NCI-H1092 (cell line): ENCODE results near the gene GOLIM4.

Experiments
- DNase-seq: peaks from one replicate; lab custom pipeline; 2025; lab: John Stamatoyannopoulos, UW

GOLIM4 gene

GRCh38 chr3:168100777-168101492, 5.2 kb upstream of the GOLIM4 start:
- no peak for DNase-seq

- DNase-seq = no peak
These were observed 1.7 kb upstream of the GOLIM4 start for GRCh38 chr3:168097381-168097780.

GRCh38 chr3:168096210-168096652, 507 bp upstream of the GOLIM4 start:
- DNase-seq = peak; percentile 76

GRCh38 chr3:168094877-168095610, 680 bp downstream of the GOLIM4 start:
- no peak for DNase-seq

GRCh38 chr3:168094580-168094876, 1.2 kb downstream of the GOLIM4 start:
- no peak for DNase-seq

- no peak for DNase-seq
These were observed 1.9 kb downstream of the GOLIM4 start for GRCh38 chr3:168093790-168094189.

GRCh38 chr3:168093229-168093628, 2.5 kb downstream of the GOLIM4 start:
- DNase-seq = no peak

- DNase-seq = no peak
These were observed 3.8 kb downstream of the GOLIM4 start for GRCh38 chr3:168091941-168092340.

- DNase-seq = no peak
These were observed 4.3 kb downstream of the GOLIM4 start for GRCh38 chr3:168091302-168091858.

- no peak for DNase-seq
These were observed 5.2 kb downstream of the GOLIM4 start for GRCh38 chr3:168090306-168091085.

- no peak for DNase-seq
These were observed 6.4 kb downstream of the GOLIM4 start for GRCh38 chr3:168089179-168089771.

- DNase-seq = no peak
These were observed 7.5 kb downstream of the GOLIM4 start for GRCh38 chr3:168088106-168088720.

GRCh38 chr3:168087539-168087938, 8.2 kb downstream of the GOLIM4 start:
- DNase-seq = no peak

- no peak for DNase-seq
These were observed 9.0 kb downstream of the GOLIM4 start for GRCh38 chr3:168086541-168087260.

GRCh38 chr3:168085491-168086119, 10.1 kb downstream of the GOLIM4 start:
- DNase-seq = no peak

- no peak for DNase-seq
These were observed 11.8 kb downstream of the GOLIM4 start for GRCh38 chr3:168083906-168084305.

GRCh38 chr3:168081856-168082255, 13.9 kb downstream of the GOLIM4 start:
- no peak for DNase-seq

GRCh38 chr3:168081171-168081771, 14.5 kb downstream of the GOLIM4 start:
- DNase-seq = no peak

- no peak for DNase-seq
These were observed 15.1 kb downstream of the GOLIM4 start for GRCh38 chr3:168080499-168081170.

GRCh38 chr3:168080022-168080421, 15.7 kb downstream of the GOLIM4 start:
- no peak for DNase-seq
